B cell (primary cell): ENCODE measurements around the gene C1orf226.

Experiments
- CTCF ChIP-seq: fragments of 200-600 bp; IDR thresholded peaks from one replicate; pipeline ENCODE4 v1.8.0; 2022; ENCODE audit warnings: antibody characterized with exemption, mild to moderate bottlenecking
- EZH2 ChIP-seq: IDR thresholded peaks from 2 replicates; pipeline ENCODE4 v1.6.1; 2012; ENCODE audit warnings: borderline replicate concordance, low read depth, mild to moderate bottlenecking, moderate library complexity, low read length; ENCODE audit not compliant: insufficient read depth, poor library complexity, severe bottlenecking

- TF ChIP-seq CTCF = no peak
- no peak for TF ChIP-seq EZH2
These were observed 25.3 kb downstream of the C1orf226 start for GRCh38 chr1:162406811-162407210.
